ENCODE data around the gene EXOG.

Gene EXOG

DNA sequence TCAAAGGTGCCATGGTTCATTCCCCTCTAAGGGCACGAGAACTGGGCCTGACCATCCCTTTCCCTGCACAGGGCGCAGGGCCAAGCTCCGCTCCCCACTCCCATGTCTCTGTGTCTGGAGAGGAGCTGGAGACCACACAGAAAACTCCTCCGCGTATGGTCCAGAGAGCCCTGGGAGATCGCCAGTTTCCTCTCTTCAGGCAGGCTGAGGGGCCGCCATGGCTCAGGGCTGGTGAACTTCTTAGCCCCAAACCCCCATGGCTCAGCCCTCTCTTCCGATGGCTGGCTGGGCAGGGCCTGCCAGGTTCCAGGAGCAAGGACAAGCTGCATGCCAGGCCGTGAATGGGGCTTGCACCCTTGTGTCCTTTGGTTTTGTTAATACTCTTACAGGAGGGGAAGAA is 52.9 kb downstream of the EXOG start:
- no peak for DNase-seq

DNA sequence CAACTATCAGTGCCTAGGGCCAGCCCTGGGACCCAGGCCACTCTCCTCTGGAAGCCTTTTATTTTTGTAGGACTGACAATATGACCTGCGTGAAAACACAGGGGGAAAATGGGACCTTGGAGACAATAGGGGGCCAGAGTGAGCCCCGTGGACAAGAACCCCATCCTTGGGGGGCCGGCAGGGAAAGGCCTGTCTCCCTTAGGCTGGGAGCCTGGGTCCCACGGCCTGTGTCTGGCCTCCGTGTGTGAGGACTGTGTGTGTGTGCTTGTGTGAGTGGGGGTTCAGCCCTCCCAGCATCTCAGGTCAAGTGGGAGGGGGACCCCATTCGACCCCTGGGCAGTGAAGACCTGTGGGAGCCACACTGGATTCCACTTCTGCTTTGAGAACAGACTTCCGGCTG is 53.3 kb downstream of the EXOG start:
- no peak for DNase-seq

DNA sequence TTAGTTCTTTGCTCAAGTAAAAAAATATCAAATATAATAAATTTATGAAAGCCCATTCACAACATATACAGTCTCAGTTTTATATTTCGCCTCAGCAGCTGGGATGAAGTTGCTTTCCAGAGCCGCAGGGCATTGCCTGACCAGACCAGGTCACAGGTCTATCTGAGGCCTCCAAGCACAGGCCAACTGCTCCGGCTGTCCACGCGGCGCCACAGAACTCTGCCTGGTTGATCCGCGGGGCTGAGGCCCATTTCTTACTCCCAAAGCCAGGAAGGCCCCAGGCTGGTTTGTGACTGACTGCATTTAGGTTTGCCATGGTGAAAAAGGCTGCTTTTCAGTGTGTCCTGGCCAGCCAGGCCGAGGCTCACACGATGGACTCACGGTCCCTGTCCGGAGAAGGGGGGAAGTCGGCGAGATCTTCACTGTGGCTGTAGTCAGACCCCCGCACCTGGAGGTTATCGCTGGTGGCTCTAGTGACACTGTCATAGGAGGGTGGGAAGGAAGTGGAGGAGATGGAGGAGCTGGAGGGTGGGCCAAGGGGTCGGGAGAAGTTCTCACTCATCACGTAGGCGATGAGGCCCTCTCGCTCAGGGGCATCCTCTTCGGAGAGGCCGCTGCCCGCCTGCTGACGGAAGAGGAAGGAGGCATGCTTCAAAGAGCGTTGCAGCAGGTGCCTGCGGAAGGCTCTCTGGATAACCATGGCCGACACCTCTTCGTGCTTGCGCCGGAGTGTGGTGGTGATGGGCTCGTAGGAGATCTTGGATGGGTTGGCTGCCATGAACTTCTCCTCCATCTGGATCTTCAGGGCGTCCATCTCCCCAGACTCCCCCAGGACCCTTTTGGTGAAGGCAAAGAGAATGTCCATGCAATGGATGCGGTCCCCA is 54.1 kb downstream of the EXOG start:
- no peak for DNase-seq

DNA sequence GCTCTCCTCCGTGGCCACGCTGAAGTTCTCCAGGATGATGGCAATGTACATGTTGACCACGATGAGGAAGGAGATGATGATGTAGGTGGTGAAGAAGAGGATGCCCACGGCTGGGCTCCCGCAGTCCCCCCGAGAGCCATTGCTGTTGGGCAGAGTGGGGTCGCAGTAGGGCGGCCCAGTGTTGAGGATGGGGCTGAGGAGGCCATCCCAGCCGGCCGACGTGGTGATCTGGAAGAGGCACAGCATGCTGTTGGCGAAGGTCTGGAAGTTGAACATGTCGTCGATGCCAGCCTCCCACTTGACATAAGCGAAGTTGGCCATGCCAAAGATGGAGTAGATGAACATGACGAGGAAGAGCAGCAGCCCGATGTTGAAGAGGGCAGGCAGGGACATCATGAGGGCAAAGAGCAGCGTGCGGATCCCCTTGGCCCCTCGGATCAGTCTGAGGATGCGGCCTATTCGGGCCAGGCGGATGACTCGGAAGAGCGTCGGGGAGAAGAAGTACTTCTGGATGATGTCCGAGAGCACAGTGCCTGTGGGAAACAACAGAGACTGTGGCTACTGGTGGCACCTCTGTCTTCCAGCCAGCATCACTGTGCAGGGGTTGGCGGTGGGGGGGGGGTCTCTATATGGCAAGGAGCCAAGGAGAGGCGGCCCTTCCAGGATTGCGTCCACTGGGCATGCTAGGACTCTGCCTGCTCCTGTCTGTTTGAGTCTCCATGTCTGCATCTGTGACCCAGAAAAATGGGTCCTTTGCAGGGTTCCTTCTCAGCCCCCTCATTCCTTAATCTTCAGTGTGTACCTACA is 55.1 kb downstream of the EXOG start:
- no peak for DNase-seq

DNA sequence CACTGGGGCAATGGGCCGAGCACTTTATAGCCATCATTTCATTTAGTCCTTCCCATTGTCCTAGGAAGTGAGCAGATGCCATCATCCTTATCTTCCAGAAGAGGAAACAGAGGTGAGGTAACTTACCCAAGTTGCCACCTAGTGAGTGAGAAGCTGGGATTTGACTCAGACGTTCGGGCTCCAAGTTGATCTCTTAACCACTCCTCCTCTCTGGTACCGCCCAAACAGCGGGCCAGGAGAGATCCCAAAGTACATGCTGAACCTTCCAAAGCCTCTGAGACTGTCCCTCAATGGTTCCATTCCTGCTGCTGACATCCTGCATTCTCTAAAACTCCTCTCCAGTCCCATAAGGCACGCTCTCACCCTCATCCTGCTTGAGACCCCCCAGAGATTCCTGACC is 56.2 kb downstream of the EXOG start:
- DNase-seq = no peak

DNA sequence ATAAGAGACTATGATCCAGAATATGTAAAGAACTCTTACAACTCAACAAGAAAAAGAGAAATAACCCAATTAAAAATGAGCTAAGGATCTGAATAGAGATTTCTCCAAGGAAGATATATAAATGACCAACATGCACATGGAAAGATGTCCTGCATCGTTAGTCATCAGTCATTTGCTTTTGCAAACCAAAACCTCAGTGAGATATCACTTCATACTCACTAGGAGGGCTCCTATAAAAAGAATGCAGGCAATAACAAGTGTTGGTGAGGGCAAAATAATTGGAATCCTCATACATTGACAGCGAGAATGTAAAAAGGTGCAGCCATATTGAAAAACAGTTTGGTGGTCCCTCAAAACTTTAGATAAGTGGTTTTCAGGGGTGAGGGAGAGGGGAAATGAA is 56.9 kb downstream of the EXOG start:
- no peak for DNase-seq

DNA sequence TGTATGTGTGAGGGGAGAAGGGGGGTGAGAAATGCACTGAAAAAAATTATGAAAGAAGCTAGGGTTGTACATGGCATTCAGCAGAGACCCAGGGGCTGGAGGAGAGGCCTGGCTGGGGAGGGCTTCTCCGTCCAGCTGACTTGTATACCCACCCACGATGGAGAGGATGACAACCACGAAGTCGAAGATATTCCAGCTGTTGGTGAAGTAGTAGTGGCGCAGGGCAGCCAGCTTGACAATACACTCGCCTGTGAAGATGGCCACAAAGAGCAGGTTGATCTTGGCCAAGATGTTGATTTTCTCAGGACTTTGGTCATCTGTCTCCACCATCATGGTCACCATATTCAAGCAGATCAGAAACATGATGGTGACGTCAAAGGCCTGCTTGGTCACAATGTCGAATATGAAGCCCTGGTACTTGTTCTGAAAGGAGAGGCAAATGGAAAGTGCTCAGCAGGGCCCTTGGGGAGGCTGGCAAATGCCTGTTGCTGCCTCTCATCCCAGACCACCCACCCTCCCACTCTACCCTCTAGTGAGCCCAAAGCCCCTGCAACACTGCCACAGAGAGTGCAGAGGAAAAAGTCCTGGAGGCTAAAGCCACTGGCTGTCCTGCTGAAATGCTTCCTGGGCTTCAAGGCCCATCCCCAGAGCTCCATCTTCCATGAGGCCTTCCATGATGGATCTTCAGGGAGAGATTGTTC is 58.1 kb downstream of the EXOG start:
- DNase-seq = no peak

DNA sequence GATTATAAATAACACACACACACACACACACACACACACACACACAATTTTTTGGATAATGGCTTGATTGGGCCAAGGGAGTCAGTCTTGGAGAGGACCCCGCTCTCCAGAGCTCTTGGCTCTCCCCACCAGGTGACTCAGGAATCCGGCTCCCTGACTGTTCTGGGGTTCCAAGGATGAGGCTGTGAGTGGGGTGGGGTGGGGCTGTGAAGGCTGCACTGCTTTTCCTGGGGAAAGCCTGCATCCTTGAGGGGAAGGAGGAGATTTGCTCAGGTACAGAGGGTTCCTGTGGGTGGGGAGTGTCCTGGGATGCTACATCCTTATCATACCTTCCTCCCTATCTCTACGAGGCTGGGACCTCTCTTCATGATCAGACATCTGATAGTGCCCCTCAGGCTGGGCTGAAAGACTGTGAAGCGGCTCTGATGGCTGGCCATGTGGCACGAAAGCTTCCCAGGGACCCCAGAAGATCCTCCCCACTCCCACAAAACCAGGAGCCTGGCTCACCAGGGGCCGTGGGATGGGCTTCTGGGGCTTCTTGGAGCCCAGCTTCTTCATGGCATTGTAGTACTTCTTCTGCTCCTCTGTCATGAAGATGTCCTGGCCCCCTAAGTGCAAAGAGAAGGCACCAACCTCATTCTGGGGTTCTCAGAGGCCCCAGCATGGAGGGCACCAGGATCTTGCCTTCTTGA is 59.2 kb downstream of the EXOG start:
- no peak for DNase-seq

DNA sequence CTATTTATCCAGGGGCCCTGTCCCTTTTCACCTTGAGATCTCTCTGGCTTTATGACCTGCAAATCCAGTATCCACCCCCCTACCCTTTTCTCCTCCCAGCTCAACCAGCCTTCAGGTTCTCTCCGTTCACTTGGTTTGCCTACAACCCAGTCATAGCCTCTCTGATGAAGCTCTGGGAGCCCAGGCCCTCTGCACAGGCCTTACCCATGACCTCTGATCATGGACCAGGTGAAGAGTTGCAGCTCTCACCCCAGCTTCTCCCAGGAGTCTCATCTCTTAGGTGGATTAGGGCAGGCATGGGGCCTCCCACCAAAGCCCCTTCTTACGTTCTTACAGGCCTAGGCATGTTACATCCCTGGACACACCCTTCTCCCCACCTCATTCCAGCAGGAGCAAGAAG is 59.8 kb downstream of the EXOG start:
- no peak for DNase-seq

DNA sequence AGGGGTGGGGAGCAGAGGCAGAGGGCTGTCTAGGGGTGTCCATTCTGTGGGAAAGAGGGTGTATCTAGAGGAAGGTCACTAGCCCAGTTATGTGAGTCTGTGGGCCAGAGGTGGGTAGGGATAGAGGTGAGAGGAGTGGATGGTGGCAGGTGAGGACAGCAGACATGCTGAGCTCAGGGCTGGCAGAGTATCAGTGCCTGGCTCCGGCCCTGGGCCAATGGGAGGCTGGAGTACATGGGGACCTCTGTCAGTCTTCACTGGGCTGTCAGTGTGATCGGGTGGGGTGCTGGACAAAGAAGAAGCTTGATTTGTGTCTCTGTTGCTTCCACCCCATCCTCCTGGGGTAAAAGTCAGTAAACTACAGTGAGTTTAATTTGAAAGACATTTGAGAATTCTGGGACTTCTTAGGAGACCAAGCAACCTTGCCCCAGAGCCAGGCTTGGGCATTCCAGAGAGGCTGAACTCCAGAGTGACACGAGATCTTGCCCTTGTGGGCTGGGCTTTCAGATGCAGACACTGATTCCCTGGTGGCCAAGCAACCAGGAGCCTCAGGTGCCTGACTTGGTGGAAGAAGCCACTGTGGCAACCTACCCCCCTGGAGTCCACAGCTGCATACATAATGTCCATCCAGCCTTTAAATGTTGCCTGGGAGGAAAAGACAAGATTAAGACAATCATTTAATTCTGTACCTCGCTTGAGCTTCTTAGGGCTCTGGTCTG is 60.7 kb downstream of the EXOG start:
- DNase-seq = no peak

DNA sequence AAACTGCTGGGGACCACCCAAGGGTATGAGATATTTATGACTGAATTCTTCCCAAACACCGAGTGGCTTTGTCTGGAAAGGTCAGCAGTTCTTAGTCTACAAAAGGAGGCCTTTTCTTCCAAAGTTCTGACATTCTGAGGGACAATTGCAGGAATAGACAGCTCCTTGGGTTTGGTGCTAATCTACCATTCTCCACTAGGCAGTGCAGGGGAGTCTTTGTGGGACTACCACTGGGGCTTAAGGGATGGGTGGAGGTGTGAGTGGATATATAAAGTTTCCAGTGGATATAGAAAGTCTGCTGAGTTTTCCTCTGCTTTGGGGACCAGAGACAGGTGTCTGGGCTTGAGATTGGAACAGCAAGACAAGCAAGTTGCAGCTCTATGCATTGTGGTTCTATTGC is 62.7 kb downstream of the EXOG start:
- DNase-seq = no peak

DNA sequence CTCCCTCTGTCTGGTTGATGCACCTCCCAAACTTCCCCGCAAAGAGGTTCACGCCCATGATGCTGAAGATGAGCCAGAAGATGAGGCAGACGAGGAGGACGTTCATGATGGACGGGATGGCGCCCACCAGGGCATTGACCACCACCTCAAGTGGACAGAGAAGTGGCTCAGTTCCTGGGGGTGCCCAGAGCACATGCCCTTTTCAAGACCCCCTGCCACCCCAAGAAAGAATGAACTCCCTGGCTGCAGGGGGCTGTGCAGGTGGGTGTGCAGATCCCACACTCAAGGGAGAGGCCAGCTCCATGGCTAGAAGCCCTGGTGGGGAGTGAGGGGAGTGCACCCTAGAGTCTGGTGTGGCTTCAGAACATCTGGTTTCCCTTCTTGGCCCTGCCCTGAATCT is 64.1 kb downstream of the EXOG start:
- DNase-seq = no peak

DNA sequence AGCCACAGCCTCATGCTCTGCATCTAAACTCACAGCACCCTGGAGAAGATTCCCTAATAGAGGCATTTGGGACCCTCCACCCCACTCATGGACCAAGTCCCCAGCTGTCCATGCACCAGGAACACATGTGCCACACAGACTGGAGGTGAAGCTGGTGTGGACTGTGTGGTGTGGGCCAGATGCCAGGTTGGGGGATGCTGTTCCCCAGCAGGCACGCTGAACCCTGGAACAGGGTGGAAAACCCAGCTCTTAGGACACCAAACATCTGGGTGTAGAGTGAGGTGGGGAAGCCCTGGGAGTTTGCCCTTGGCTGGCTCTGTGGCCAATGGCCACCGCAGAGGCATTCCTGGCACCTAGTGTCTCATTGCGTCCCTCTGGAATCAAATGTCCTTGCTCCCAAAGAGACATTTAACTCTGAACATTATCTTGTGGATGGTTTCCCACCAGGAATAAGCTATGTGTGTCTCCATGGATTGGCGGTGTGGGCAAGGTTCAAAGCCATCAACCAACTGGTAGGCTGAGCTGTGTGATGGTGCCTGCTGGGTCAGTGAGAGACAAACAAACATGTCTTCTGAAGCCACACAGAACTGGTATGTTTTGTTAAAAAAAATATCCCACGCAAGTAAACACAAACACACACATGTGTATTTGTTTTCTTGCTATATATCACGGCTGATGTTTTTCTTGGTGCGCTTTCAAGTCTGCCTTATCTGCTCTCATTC is 65.0 kb downstream of the EXOG start:
- DNase-seq = no peak

DNA sequence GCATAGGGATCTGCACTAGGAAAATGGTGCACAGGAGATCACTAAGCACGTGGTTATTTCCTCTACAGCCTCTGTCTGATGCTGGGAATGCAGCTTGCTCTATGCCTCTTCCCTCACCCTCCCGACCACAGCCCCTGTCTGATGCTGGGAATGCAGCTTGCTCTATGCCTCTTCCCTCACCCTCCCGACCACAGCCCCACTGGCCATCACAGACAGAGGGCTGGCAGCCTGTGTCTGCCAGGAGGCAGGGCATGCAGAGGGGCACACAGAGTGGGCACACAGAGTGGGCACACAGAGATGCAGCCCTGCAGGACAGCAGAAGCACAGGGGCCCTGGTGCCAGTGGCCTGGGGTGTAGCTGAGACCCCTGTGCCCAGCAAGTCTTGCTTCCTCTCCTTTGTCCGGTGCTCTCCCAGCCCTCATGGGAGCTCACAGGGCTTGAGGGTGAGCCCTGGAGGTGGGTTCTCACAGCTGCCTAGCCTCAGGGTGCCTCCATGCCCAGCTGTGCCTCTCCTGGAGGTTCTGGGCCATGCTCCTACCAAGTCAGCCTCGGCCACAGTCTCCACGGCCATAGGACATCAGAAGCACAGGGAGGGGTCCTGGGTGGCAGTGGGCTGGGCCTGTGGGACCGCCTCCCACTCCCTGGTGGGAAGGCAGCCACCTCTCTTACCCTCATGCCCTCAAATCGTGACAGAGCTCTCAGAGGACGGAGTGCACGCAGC is 65.8 kb downstream of the EXOG start:
- DNase-seq = no peak

DNA sequence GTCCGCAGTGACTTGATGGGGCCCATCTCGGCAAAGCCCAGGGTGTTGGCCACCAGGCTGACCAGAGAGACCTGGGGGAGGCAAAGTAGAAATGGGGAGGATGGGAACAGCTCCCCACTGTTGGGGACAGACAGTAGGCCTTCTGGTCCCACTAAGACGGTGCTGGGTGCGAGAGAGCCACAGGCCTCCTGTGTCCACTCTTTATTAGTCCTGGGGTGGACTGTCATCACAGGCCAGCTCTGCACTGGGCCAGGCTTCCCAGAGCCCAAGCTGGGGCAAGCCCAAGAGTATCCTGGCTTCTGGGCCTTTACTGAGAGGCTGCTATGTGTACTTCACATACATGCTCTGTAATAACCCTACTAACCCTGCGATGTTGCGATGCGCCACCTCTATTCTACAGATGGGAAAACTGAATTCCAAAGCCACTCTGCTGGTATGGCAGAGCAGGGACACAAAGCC is 66.4 kb downstream of the EXOG start:
- no peak for DNase-seq

DNA sequence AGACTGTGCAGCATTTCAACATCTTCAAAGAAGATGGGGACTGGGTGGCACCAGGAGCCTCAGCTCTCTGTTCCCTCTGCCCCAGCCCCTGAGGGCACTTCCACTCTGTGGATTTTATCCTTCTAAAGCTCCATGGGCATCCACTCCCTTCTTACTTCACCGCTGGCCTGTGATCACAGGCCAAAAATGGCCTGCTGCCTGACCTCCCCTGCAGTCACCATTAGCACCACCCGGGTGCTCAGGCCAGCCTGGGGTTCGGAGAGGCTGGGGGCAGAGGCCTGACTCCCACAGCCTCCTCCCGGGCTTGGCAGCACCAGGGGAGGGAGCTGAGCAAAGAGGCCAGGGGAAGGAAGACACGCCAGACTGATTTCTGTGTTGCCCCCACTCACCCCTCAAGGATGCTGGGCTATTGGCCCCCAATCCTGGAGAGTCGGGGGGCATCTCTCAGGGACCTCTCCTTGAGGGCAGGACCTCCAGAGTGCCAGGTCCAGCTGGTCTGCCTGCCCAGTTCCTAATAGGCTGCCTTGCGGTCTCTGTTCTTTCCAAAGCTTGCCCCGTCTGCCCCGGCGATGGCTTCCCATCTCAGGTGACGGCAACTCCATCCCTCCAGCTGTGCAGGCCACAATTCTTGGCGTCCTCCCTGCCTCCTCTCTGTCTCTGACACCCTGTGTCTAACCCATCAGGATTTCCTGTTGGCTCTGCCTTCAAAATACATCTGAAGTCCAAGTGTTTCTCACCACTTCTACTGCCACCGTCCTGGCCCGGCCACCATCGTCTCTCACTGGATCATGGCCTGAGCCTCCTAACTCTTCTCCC is 67.1 kb downstream of the EXOG start:
- DNase-seq = no peak

DNA sequence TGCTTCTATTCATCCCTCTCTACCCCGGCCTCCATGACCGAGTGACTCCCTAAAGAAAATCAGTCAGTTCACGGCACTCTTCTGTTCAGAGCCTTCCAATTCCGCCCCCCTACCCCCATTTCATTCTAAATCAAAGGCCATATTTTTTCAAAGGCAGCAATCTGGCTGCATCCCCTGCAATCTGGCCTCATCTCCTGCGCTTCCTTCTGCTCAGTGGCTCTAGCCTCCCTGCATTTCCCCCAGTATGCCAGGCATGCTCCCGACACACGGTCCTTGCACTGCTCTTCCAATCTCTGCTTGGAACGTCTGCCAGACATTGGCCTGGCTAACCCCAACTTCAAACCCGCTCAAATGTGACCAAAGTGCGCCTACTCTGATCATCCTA is 67.7 kb downstream of the EXOG start:
- no peak for DNase-seq

DNA sequence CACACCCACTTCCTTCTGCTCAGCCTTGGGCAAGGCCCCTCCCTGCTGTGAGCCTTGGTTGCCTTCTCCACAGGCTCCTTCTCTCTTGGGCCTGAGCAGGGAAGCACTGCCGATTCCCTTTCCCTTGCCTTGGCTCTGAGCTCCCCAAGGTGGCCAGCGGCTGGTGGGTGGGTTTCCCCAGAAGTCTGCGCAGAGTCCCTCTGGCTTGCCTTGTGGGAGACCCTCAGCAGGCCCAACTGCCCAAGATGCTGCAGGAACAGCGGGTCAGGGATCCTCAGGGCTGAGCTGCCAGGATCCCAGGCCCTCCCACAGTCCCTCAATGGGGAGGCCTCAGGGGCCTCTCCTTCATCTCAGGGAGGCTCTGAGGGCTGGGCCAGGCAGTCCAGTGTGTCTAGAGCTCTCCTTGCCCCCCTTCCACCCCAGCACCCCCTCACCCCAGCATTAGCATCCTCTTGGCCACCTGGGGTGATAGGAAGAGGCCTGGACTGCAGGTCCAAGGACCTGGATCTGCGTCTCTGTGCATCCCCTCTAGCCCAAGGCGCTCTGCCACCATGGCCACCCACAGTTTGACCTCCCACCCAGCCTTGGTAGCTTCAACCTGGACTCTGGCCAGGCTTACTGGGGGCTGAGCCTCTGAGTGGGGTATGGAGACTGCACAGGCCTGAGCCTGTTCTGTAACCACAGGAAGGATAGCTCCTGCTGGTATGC is 68.6 kb downstream of the EXOG start:
- no peak for DNase-seq
